Pancreas (tissue), 10 donors: Measurements from ENCODE around the gene ZFYVE1. TPM values are rescaled to one million over a fixed set of nuclear protein-coding genes. Genes with fewer than 3 reads are reported as not detected.

Source experiments
- ATAC-seq, 4 donors: fragments of 200-7000 bp; cut with Tn5 transposase; one replicate each; pipeline versions ENCODE4 v1.8.0 to v1.9.1; 2020; ENCODE audit warnings: mild to moderate bottlenecking in 4 of 4, moderate library complexity in 4 of 4
- DNase-seq, 6 donors: peaks; one replicate each; pipeline ENCODE4 v3.0.0-alpha.2; 2020
- FAIRE-seq: peaks from 2 replicates; lab custom pipeline; 2012; peaks lifted over from hg19 to GRCh38; lab: Jason Lieb, UNC
- H3K27ac ChIP-seq, 4 donors: fragments of 200-600 bp; sonication (generic); 1 replicate in 3 of 4; 2 replicates in 1 of 4; pipeline versions ENCODE4 v1.5.0 to v1.8.0; 2020
- H3K27me3 ChIP-seq, 4 donors: fragments of 200-600 bp; one replicate each; pipeline ENCODE4 v1.8.0; 2021
- H3K36me3 ChIP-seq, 3 donors: fragments of 200-600 bp; sonication (generic) in 1 of 3; one replicate each; pipeline versions ENCODE4 v1.5.0 to v1.8.0; 2020 to 2021
- H3K4me1 ChIP-seq, 3 donors: fragments of 200-600 bp; one replicate each; pipeline ENCODE4 v1.8.0; 2021
- H3K4me3 ChIP-seq, 4 donors: fragments of 200-600 bp; sonication (generic) in 2 of 4; one replicate each; pipeline versions ENCODE4 v1.5.0 to v1.8.0; 2020 to 2021
- H3K9me3 ChIP-seq, 4 donors: fragments of 200-600 bp; one replicate each; pipeline ENCODE4 v1.8.0; 2021
- WGBS, 2 donors: extraction: QIAGEN DNeasy Blood & Tissue Kit; methylation state at CpG; one replicate each; pipeline ENCODE4 v1.1.7; 2013; 5-methylcytosine and 5-hydroxymethylcytosine counted together
- intact Hi-C, 3 donors: fragments of 100-400 bp; cut with DNase I; formaldehyde crosslinking; loops; one replicate each; pipeline versions ENCODE4 v1.11.1 to v1.14.2; 2022
- polyA plus RNA-seq, 2 donors: library from polyadenylated mRNA; stranded (reverse); fragments of 200-250 nt; gene quantifications; one replicate each; pipeline ENCODE4 v1.2.3, GENCODE V29; 2013
- total RNA-seq, 6 donors: library from RNA; stranded (reverse); fragmentation: NEBNext Ultra II Directional in 4 of 6; extraction: Animal tissue kit (Norgen Biotek cat#: 25700) in 4 of 6; gene quantifications; one replicate each; pipeline versions ENCODE4 v1.2.1 to v1.2.4, GENCODE V29; 2021 to 2023
- TF ChIP-seq, protein P1 (sequence below), 4 donors: fragments of 200-600 bp; sonication (generic) in 3 of 4; IDR thresholded peaks; one replicate each; pipeline versions ENCODE4 v1.5.0 to v1.8.0; 2021; ENCODE audit warnings: antibody characterized with exemption in 4 of 4
- donor health status: healthy with polysubstance abuse.
- donor health status: DM: no; HTN: no; CAD: no; lungs with moderate emphysema.
- donor health status: DM: no; HTN: no; CAD: no.
- donor health status: control.
- donor health status: control.
- donor health status: Bipolar disorder and iron deficiency.
- donor health status: DM: yes; HTN: yes; CAD: no.
- donor health status: DM: no; HTN: no; CAD: no.
- donor health status: DM: no; HTN: no; CAD: no.
- donor health status: DM: yes; HTN: yes; CAD: no.

ZFYVE1 gene
- total and polyA plus RNA-seq, 8 donors: 3.1 to 13.8 (median 6.7) TPM

DNA sequence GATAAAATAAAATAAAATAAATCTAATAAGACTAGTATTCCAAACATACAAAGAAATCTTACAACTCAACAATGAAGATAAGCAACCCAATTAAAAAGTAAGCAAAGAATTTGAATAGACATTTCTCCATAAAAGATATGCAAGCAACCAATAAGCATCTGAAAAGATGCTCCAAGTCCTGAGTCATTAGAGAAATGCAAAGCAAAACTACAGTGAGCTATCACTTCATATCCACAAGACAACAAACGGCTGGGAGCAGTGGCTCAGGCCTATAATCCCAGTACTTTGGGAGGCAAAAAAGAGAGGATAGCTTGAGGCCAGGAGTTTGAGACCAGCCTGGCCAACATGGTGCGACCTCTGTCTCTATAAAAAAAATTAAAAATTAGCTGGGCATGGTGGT, 26.8 kb downstream of the ZFYVE1 start:
- DNase-seq: no peak
- 93 to 97% methylated on average over 2 of the region's 2 CpGs for WGBS, 2 donors
- no peak for FAIRE-seq
- Histone ChIP-seq H3K36me3 (peaks cover 0 to 18% (median 5%) of the 10 kb centered on the region in 3 donors), H3K27ac (no peak overlapping the region), H3K27me3 (no peaks in the 10 kb centered on the region), H3K4me1 (peaks cover 0 to 3% (median 0%) of the 10 kb centered on the region in 3 donors), H3K4me3 (no peak overlapping the region), H3K9me3 (no peaks in the 10 kb centered on the region)
- intact Hi-C loops: no loop called here
- ATAC-seq: no peak
- TF ChIP-seq, protein P1, sequence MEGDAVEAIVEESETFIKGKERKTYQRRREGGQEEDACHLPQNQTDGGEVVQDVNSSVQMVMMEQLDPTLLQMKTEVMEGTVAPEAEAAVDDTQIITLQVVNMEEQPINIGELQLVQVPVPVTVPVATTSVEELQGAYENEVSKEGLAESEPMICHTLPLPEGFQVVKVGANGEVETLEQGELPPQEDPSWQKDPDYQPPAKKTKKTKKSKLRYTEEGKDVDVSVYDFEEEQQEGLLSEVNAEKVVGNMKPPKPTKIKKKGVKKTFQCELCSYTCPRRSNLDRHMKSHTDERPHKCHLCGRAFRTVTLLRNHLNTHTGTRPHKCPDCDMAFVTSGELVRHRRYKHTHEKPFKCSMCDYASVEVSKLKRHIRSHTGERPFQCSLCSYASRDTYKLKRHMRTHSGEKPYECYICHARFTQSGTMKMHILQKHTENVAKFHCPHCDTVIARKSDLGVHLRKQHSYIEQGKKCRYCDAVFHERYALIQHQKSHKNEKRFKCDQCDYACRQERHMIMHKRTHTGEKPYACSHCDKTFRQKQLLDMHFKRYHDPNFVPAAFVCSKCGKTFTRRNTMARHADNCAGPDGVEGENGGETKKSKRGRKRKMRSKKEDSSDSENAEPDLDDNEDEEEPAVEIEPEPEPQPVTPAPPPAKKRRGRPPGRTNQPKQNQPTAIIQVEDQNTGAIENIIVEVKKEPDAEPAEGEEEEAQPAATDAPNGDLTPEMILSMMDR (IDR thresholded peaks at IDR 0.05): no peak

DNA sequence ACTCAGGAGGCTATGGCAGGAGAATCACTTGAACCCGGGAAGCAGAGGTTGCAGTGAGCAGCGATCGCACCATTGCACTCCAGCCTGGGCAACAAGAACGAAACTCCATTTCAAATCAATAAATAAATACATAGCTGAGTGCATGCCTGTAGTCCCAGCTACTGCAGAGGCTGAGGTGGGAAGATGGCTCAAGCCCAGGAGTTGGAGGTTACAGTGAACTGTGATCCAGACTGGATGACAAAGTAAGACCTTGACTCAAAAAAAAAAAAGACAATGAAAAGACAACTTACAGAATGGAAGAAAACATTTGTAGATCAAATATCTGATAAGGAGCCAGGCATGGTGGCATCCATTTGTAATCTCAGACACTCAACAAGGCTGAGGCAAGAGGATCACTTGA, 27.6 kb downstream of the ZFYVE1 start:
- intact Hi-C loops: no loop called here
- Histone ChIP-seq H3K27ac (no peak overlapping the region), H3K4me1 (no peaks in the 10 kb centered on the region), H3K9me3 (no peaks in the 10 kb centered on the region), H3K27me3 (no peaks in the 10 kb centered on the region), H3K4me3 (no peak overlapping the region), H3K36me3 (peaks cover 0 to 18% (median 5%) of the 10 kb centered on the region in 3 donors)
- DNase-seq (no peak), FAIRE-seq (no peak), ATAC-seq (no peak)
- 91 to 94% methylated on average over 4 of the region's 4 CpGs for WGBS, 2 donors
- TF ChIP-seq, protein P1 (IDR thresholded peaks at IDR 0.05): no peak

DNA sequence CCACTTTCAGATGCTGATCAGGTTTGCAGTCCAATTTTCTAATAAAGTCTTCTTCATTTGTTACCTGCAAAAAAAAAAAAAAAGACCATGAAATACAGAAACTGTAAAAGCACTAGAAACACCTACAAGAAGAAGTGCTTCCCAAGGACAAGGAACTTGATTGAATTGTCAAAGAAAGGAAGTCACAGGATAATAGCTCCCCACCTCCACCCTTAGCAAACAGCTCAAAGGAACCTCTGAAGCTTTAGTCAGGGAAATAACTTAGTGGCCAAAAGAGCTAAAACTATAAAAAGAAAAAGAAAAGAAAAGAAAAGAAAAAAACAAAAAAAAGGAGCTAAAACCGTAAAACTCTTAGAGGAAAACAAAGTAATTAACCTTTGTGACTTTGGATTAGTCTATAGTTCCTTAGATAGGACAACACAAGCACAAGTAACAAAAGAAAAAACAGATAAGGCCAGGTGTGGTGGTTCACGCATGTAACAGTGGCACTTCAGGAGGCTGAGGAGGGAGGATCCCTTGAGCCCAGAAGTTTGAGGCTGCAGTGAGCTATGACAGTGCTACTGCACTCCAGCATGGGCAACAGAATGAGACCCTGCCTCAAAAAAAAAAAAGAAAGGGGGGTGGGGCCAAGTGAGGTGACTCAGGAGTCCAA, 28.5 kb downstream of the ZFYVE1 start:
- DNase-seq (no peak), ATAC-seq (no peak), FAIRE-seq (no peak)
- Histone ChIP-seq H3K27ac (no peak overlapping the region), H3K4me3 (no peak overlapping the region), H3K36me3 (peaks cover 0 to 18% (median 5%) of the 10 kb centered on the region in 3 donors), H3K27me3 (no peaks in the 10 kb centered on the region), H3K9me3 (no peaks in the 10 kb centered on the region), H3K4me1 (no peaks in the 10 kb centered on the region)
- TF ChIP-seq, protein P1 (IDR thresholded peaks at IDR 0.05): no peak
- intact Hi-C loops: no loop called here
- 75 to 78% methylated on average over 2 of the region's 2 CpGs for WGBS, 2 donors

DNA sequence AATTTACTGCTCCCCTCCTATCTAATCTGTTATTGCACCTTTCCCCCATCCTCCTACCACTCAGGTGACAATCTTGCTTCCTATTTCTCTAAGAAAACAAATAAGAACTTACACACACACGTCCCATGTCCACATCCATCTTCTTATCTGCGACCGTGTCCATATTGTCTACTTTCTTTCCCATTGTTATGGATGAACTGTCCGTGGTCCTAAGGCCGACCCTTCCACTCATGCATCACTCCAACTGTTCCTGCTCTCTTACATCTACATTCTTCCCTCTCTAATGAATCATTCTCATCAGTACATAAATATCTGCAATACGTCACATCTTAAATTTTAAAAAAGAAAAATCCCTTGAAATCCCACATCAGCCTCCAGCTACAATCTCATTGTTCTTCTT, 30.0 kb downstream of the ZFYVE1 start:
- WGBS, 2 donors: 88 to 91% methylated on average over 6 of the region's 6 CpGs
- ATAC-seq: no peak
- intact Hi-C loops: no loop called here

DNA sequence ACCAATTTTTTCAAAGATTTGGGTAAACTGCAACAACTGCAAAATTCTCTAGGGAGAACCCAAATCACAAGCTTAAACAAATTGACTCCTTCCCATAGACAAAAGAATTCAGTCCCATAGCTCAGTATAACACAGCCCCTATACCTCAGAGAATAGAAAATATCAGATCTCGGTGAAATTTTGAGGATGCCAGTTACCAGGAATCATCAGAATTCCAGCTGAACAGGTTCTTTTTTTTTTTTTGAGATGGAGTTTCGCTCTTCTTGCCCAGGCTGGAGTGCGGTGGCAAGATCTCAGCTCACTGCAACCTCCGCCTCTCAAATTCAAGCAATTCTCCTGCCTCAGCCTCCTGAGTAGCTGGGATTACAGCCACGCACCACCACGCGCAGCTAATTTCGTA, 36.7 kb downstream of the ZFYVE1 start:
- DNase-seq: no peak
- no peak overlapping the region for H3K4me3 ChIP-seq
- no peak for ATAC-seq
- H3K27me3 ChIP-seq: no peaks in the 10 kb centered on the region
- intact Hi-C loops: no loop called here
- 97 to 99% methylated on average over 8 of the region's 8 CpGs for WGBS, 2 donors
- H3K4me1 ChIP-seq: no peaks in the 10 kb centered on the region
- H3K36me3 ChIP-seq: peaks cover 0 to 11% (median 0%) of the 10 kb centered on the region in 3 donors
- FAIRE-seq: no peak
- H3K27ac ChIP-seq: no peak overlapping the region
- no peaks in the 10 kb centered on the region for H3K9me3 ChIP-seq
- TF ChIP-seq, protein P1 (IDR thresholded peaks at IDR 0.05): no peak

More for the DNA sequence above, 30.0 kb downstream of the ZFYVE1 start:
- TF ChIP-seq, protein P1 (IDR thresholded peaks at IDR 0.05): no peak
- H3K27me3 ChIP-seq: no peaks in the 10 kb centered on the region
- DNase-seq: no peak
- H3K4me1 ChIP-seq: no peaks in the 10 kb centered on the region
- H3K36me3 ChIP-seq: peaks cover 0 to 24% (median 5%) of the 10 kb centered on the region in 3 donors
- H3K27ac ChIP-seq: no peak overlapping the region
- H3K9me3 ChIP-seq: no peaks in the 10 kb centered on the region
- H3K4me3 ChIP-seq: no peak overlapping the region
- FAIRE-seq: no peak
